Measurements from ENCODE around the gene CUL9. TPM values are rescaled to one million over a fixed set of nuclear protein-coding genes. Genes with fewer than 3 reads are reported as not detected.
A peak's percentile ranks its signal among the peaks of the same experiment; 100 is the strongest.

Gene CUL9
- total RNA-seq, 1 donor from 2014 or later, result 57.0 TPM

DNA sequence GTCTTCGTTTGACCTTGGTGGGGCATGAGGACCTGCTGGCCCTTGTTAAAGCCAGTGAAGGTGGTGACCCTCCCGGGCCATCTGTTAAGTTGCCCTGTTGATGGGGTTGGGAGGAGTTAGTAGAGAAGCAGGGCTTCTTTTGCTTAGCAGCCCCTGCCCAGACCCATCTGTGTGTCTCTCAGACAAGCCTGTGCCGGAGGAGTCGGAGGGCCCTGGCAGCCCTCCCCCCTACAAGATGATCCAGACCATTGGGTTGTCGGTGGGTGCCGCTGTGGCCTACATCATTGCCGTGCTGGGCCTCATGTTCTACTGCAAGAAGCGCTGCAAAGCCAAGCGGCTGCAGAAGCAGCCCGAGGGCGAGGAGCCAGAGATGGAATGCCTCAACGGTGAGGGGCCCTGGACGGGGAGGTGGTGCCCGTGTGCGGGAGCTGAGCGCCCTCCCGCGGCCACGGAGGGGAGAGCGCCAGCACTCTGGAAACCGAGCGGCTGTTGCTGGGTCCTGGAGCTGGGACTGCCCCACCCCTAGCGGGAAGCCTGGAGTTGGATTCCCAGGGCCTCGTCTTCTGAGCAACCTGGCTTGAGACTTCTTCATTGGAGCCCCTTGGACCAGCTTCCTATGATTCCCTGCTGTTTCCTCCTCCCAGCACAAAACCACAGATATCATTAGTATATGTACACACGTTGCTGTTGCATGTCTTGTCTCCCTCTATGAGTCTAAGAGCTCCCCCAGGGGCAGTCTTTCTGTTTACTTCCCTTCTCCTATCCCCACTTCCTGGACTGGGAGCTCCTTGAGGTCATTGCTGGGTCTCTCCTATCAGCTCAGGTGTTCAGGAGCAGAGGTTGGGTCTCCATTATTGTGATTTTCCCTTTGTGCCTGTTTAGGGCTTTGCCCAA lies 38.5 kb upstream of the CUL9 start:
- DNase-seq (ENCODE audit: low spot score, unreplicated experiment), result peak; percentile 88
- peaks cover 3% of the 10 kb centered on the region for H3K36me3 Mint-ChIP-seq (ENCODE audit: insufficient read depth)
- H3K27me3 Mint-ChIP-seq, result no peaks in the 10 kb centered on the region
- H3K27ac Mint-ChIP-seq, result peak overlapping the region; percentile 90
- TF ChIP-seq, protein P1, sequence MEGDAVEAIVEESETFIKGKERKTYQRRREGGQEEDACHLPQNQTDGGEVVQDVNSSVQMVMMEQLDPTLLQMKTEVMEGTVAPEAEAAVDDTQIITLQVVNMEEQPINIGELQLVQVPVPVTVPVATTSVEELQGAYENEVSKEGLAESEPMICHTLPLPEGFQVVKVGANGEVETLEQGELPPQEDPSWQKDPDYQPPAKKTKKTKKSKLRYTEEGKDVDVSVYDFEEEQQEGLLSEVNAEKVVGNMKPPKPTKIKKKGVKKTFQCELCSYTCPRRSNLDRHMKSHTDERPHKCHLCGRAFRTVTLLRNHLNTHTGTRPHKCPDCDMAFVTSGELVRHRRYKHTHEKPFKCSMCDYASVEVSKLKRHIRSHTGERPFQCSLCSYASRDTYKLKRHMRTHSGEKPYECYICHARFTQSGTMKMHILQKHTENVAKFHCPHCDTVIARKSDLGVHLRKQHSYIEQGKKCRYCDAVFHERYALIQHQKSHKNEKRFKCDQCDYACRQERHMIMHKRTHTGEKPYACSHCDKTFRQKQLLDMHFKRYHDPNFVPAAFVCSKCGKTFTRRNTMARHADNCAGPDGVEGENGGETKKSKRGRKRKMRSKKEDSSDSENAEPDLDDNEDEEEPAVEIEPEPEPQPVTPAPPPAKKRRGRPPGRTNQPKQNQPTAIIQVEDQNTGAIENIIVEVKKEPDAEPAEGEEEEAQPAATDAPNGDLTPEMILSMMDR (IDR thresholded peaks at IDR 0.05; ENCODE audit: unreplicated experiment), result peak; percentile 97
- H3K4me1 Mint-ChIP-seq (ENCODE audit: low read depth), result peaks cover 5% of the 10 kb centered on the region
- no peaks in the 10 kb centered on the region for H3K9me3 Mint-ChIP-seq (ENCODE audit: low read depth)
- no peak overlapping the region for H3K4me3 Mint-ChIP-seq (ENCODE audit: low read depth)

DNA sequence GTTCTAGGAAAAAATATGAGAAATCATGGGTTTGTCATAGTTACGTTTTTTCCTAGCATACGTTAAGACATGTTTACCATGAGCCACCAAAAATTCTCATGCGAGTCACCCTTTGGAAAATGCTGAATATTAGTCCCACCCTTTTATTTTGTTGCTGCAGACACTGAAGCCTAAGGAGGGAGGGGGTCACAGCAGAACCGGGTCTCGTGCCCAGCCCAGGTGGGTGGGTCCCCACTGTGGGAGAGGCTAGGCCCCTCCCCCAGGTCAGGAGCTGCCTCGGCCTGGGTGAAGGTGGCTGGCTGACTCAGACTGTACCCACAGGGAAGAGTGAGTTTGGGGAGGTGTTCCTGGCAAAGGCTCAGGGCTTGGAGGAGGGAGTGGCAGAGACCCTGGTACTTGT lies 37.1 kb upstream of the CUL9 start:
- no peak for DNase-seq (ENCODE audit: low spot score, unreplicated experiment)
- Mint-ChIP-seq H3K27ac (no peak overlapping the region), H3K27me3 (no peaks in the 10 kb centered on the region), H3K9me3 (ENCODE audit: low read depth) (no peaks in the 10 kb centered on the region), H3K4me3 (ENCODE audit: low read depth) (no peak overlapping the region), H3K36me3 (ENCODE audit: insufficient read depth) (peaks cover 3% of the 10 kb centered on the region), H3K4me1 (ENCODE audit: low read depth) (peaks cover 5% of the 10 kb centered on the region)
- TF ChIP-seq, protein P1 (IDR thresholded peaks at IDR 0.05; ENCODE audit: unreplicated experiment), result no peak

DNA sequence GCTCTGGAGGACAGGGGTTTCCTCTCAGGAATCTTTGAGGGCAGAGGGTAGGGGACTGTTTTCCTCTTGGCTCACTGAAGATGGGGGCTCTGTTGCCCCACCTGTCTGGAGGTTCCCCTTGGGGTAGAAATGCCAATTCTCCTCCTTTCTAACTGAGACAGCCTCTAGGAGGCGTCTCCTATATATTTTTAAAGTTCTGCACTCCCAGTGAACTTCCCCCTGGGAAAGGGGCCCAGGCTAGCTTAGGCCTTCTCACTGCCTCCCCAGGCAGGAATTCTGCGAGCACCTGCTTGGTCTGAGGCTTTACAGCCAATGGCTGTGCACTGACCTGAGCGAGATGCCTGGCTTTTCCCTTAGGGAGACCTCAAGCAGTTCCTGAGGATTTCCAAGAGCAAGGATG lies 35.7 kb upstream of the CUL9 start:
- Mint-ChIP-seq H3K4me3 (ENCODE audit: low read depth) (no peak overlapping the region), H3K27ac (peak overlapping the region; percentile 45), H3K27me3 (no peaks in the 10 kb centered on the region), H3K4me1 (ENCODE audit: low read depth) (peaks cover 5% of the 10 kb centered on the region), H3K9me3 (ENCODE audit: low read depth) (no peaks in the 10 kb centered on the region), H3K36me3 (ENCODE audit: insufficient read depth) (peaks cover 3% of the 10 kb centered on the region)
- no peak for DNase-seq (ENCODE audit: low spot score, unreplicated experiment)
- TF ChIP-seq, protein P1 (IDR thresholded peaks at IDR 0.05; ENCODE audit: unreplicated experiment), result no peak

DNA sequence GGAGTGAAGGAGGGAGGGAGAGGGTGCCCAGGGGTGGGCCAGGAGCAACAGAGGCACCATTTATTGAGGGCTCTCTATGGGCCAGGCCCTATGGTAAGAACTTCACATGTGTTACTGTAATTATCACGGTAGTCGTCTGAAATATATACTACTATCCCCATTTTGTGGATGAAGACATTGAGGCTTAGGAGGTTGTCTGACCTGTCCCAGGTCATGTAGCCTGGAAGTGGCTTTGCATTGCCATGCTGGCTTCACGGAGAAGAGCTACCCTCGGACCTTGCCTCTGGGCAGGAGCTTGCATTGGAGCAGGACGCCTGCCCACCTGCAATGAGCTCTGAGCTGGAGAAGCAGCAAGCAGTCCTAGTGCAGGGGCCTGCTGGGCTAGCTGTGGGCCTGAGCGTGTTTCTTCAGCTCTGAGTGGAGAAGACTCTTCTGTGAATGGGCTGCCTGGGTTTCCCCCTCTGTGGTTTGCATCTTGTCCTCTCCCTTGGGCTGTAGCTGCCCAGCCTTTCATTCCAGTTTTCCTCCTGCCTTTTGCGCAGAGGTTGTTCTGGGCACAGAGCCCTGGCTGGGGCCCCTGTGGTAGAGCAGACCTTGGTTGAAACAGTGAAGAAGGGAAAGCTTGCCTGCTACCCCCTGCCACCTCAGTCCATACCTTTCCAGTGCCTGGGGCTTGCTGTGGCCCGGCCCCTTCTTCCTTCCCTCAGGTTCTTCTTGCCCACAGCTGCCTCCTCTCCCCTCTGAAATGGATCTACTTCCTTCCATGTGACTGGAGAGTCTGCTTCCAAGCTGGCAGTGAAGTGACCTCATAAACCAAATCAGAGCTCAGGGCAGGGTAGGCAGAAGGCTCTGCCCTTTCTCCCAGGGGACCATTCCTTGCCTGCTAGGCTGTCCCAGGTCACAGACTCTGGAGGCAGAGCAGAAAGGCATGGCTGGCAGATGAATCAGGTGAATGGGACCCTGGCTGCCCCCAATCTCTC lies 35.0 kb upstream of the CUL9 start:
- H3K27me3 Mint-ChIP-seq, result no peaks in the 10 kb centered on the region
- TF ChIP-seq, protein P1 (IDR thresholded peaks at IDR 0.05; ENCODE audit: unreplicated experiment), result no peak
- H3K27ac Mint-ChIP-seq, result peak overlapping the region; percentile 45
- no peaks in the 10 kb centered on the region for H3K9me3 Mint-ChIP-seq (ENCODE audit: low read depth)
- peaks cover 3% of the 10 kb centered on the region for H3K36me3 Mint-ChIP-seq (ENCODE audit: insufficient read depth)
- no peak overlapping the region for H3K4me3 Mint-ChIP-seq (ENCODE audit: low read depth)
- peaks cover 5% of the 10 kb centered on the region for H3K4me1 Mint-ChIP-seq (ENCODE audit: low read depth)
- no peak for DNase-seq (ENCODE audit: low spot score, unreplicated experiment)

Data from progenitor cell of endocrine pancreas (in vitro differentiated cells).